ENCODE results near the gene MTG1.
"Not testable (repeated sequence)": the region's sequence is repeated elsewhere in the genome, so short reads cannot be mapped to it uniquely, and the experiment has no call there.

The MTG1 gene

GRCh38 chr10:133401981-133402725 lies 8.2 kb downstream of the MTG1 start:
- no peak for DNase-seq

GRCh38 chr10:133403359-133403758 lies 9.4 kb downstream of the MTG1 start:
- DNase-seq: no peak

- DNase-seq: no peak
Observed at GRCh38 chr10:133403784-133404183, 9.8 kb downstream of the MTG1 start.

DNA sequence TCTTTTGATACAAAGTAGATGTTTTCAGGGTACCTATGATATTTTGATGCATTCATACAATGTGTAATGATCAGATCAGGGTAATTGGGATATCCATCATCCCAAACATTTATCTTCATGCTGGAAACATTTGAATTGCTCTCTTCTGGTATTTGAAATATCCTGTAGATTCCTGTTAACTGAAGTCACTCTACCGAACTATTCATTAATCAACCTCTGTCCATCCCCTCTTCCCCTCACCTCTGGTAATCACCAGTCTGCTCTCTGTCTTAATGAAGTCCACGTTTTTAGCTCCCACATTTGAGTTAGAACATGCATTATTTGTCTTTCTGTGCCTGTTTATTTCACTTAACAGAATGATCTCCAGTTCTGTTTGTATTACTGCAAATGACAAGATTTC lies 11.3 kb downstream of the MTG1 start:
- no peak for DNase-seq

DNA sequence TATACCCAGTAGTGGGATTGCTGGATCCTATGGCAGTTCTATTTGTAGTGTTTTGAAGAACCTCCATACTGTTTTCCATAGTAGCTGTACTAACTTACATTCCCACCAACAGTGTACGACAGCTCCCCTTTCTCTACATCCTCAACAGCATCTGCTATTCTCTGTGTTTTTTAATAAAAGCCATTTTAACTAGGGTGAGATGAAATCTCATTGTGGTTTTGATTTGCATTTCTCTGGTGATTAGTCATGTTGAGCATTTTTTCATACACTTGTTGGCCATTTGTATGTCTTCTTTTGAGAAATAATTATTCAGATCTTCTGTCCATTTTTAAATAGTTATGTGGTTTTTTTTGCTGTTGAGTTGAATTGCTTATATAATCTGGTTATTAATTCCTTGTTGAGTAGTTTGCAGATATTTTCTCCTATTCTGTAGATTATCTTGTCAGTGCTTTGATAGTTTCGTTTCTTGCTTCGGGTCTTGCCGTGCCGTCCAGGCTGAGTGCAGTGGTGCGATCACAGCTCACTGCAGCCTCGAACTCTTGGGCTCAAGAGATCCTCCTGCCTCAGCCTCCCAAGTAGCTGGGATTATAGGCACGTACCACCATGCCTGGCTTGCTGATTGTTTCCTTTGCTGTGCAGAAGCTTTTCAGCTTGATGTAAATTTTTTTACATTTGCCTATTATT lies 12.0 kb downstream of the MTG1 start:
- DNase-seq: no peak

GRCh38 chr10:133411523-133412380 lies 17.8 kb downstream of the MTG1 start:
- DNase-seq: no peak

- no peak for DNase-seq
Observed at GRCh38 chr10:133412381-133412711, 18.4 kb downstream of the MTG1 start.

GRCh38 chr10:133414401-133414800 lies 20.4 kb downstream of the MTG1 start:
- DNase-seq: not testable (repeated sequence)

- DNase-seq: no peak
Observed at GRCh38 chr10:133415752-133416151, 21.8 kb downstream of the MTG1 start.

DNA sequence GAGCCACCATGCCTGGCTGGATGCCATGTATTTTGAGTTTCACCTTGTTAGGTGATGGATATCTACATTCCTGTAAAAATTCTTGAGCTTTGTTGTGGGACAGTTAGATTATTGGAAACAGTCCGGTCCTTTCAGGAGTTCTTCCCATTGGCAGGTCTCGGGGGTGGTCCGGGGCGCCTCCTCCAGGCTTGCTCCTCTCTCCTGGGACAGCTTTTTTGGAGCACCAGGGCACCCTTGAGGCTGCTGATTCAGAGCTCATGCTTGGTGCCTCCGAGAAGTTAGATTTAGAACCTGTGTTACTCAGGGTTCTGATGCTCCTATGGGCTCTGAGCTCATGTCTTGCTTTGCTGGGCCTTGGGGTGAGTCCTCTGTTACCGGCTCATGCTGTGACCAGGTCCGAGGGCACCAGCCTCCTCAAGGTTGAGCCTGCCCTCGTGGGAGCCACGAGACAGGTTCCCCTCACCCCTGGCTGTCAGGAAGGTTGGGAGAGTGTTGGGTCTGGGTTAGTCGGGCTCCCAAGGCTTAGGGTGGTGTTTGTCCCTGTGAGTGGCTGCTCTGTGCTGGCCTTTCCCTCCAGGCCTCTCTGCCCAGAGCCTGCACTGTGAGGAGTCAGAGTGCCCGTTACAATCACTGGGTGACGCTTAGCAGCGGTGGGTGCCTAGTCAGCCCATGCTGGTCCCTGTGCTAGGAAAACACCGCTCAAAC lies 24.5 kb downstream of the MTG1 start:
- DNase-seq: no peak

- no peak for DNase-seq
Observed at GRCh38 chr10:133419211-133419950, 25.4 kb downstream of the MTG1 start.

- DNase-seq: no peak
Observed at GRCh38 chr10:133420028-133420427, 26.1 kb downstream of the MTG1 start.

DNA sequence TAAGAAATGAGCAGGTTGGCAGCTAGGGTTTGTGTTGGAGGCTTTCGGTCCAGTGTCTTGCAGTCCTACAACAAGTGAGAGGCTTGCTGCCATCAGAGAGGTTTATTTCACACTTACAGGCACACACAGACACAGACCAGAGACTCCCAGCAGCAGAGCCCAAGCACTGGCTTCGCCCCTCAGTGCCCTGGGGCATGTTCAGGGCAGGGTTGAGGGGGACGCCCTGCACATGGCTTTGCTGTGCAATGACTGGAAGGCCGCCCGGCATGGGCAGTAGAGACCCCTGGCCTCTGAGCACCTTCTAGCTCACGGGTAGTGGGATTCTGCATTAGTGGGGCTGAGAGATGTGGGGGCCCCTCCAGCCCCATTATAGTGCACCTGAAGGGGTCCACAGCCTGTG lies 26.6 kb downstream of the MTG1 start:
- no peak for DNase-seq

GRCh38 chr10:133421336-133422222 lies 27.6 kb downstream of the MTG1 start:
- no peak for DNase-seq

DNA sequence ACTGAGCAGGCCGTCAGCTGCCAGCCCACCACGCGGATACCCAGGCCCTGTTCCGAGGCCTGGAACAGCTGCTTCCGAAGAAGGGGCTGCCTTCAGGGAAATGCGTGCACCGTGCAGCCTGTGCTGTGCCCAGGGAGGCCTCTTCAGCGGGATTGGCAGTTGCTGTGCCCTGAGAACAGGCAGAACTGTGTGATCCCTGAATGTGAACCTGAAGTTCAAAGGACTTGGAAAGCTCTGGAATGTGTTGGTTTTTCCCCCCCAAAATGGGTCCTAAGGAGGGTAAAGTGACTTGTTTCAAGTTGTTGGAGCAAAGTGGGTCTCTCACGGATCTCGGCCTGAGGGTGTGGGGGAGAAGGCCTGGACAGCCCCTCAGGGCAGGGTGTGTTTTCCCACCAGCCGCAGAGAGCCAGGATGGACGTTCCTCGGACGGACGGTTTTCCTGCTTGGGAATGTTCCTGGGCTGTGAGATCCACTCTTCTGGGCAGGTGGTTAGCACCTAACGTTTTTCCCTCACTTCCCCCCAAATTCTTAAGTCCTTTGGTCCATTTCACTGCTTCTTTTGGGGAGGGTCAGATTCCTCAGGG lies 28.4 kb downstream of the MTG1 start:
- no peak for DNase-seq

- DNase-seq: no peak
Observed at GRCh38 chr10:133422807-133423771, 29.1 kb downstream of the MTG1 start.

DNA sequence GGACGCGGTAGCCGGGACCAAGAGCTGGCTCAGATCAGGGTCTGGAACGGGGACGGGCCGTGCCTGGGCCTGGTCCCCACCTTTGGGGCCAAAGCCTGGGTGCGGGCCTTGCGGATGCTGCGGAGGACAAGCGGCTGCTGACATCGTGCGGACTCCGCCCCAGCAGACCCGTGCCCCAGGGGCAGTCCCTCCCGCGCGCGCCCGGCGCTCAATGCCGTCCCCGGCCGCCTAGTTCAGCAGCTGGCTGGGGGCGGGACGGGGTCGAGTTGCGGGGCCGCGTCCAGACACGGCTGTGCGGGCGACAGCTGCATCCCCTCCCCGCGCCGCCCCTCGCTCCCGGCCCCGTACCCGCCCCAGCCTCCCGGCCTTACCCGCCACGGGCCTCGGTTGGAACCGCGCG lies 30.1 kb downstream of the MTG1 start:
- DNase-seq: not testable (repeated sequence)

DNA sequence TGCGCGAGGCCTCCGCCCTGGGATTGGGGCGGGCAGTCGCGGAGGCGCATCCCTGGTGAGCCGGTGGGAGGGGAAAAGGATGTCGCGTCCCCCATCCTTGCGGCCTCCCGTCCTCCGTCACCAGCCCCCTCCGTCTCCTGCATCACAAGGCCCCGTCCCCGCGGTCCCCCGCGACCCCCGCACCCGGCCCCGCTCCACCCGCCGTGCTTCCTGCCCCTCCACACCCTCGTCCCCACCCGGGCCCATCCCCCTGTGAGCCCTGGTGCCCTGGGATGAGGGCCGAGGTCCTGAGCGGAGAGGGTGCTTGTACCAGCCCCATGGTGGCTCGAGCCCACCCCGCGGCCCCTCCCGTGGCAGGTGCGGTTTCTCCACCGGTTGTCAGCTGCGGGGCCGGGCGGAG lies 30.6 kb downstream of the MTG1 start, which contains the start of gene SPRN:
SPRN (minus strand) TSS at position 25 of the 400 bp plus-strand sequence. CDS start 944 bp downstream, outside the sequence.
- not testable (repeated sequence) for DNase-seq

DNA sequence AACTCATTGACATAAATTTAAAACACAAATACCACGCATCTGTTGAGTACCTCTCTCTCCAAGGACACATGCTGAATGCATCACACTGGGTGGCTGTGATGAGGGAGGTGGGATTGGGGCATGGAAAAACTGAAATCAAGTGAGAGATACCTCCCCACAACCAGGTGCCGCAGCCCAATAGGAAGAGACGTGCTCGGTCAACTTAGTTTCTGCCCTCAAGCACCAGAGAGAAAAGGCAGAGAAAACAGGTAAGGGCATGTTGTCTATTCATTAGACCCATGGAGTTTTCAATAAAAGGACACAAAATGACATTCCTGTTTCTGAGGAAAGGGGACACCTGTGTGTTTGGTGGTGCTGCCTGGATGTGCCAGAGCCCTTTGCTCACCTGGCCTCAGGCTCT lies 35.6 kb downstream of the MTG1 start:
- DNase-seq: not testable (repeated sequence)

Data from SHP77 (cell line).